GM20000 (cell line): ENCODE measurements around the gene CLDN5.

ENCODE experiments used
- DNase-seq: peaks from one replicate; pipeline ENCODE4 v3.0.0; 2012; ENCODE audit warnings: low spot score
- CTCF ChIP-seq: IDR thresholded peaks from 2 replicates; pipeline ENCODE4 v1.5.1; 2012; ENCODE audit warnings: mild to moderate bottlenecking, control low read depth; ENCODE audit errors: extremely low read depth, missing control alignments

Gene CLDN5

GRCh38 chr22:19488285-19488684, 35.9 kb downstream of the CLDN5 start:
- DNase-seq: no peak
- TF ChIP-seq CTCF: no peak

GRCh38 chr22:19483481-19484244, 40.5 kb downstream of the CLDN5 start:
- DNase-seq: no peak
- TF ChIP-seq CTCF: no peak

GRCh38 chr22:19482297-19482696, 41.9 kb downstream of the CLDN5 start:
- no peak for TF ChIP-seq CTCF
- no peak for DNase-seq

- DNase-seq: no peak
- no peak for TF ChIP-seq CTCF
Measured at GRCh38 chr22:19480789-19481188, 43.4 kb downstream of the CLDN5 start.

- TF ChIP-seq CTCF: no peak
- DNase-seq: no peak
Measured at GRCh38 chr22:19480173-19480568, 44.0 kb downstream of the CLDN5 start.

GRCh38 chr22:19479355-19480172, 44.6 kb downstream of the CLDN5 start, which contains the start of gene CDC45:
TSS of gene CDC45 (plus strand) at chr22:19479920. CDS start at chr22:19479969, 49 bp downstream.
- no peak for TF ChIP-seq CTCF
- DNase-seq: peak; percentile 96

GRCh38 chr22:19478901-19479354, 45.3 kb downstream of the CLDN5 start, which contains the start of gene UFD1:
TSS of gene UFD1 (minus strand) at chr22:19479193. CDS start at chr22:19479085, 108 bp downstream.
- peak; percentile 88 for DNase-seq
- no peak for TF ChIP-seq CTCF
